HG03520 (cell line): Measurements from ENCODE around the gene DYRK2.

Experiments
- ATAC-seq: cut with Tn5 transposase; IDR thresholded peaks from one replicate; pipeline ENCODE4 v1.9.1; 2021; ENCODE audit warnings: mild to moderate bottlenecking, moderate library complexity; ENCODE audit not compliant: unreplicated experiment

DYRK2 gene

DNA sequence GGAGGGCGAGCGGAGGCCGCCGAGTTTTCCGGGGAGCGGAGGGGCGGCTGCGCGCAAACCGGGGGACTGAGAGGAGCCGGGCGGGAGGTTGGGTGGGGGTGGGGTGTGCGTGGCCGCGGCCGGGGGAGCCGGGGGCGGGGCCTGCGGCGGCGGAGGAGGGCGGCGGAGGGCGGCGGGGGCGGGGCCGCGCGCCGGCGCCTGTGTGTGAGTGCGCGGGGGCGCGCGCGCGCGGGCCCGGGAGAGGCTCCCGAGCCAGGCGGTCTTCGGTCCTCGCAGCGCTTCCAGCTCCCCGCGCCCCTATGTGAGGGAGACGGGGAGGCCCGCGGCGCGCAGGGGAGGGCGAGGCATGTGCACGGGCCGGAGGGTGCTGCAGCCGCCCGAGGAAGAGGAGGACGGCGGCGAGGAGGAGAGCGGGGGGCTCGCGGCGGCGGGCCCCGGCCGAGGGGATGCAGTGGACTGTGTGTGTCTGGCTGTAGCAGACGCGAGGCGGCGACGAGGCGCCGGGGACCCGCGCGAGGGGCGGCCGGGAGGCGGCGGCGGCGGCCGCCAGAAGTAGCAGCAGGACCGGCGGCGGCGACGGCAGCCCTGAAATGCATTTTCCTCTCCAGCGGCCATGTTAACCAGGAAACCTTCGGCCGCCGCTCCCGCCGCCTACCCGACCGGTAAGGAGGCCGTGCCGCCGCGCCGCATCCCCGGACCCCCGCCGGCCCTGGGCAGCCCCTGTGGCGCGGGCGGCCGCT lies at the start of gene DYRK2:
Gene DYRK2, plus strand, starts transcription at position 225 of the 740 bp plus-strand sequence. Its CDS starts 389 bp downstream, at position 614.
- peak; percentile 33 for ATAC-seq

DNA sequence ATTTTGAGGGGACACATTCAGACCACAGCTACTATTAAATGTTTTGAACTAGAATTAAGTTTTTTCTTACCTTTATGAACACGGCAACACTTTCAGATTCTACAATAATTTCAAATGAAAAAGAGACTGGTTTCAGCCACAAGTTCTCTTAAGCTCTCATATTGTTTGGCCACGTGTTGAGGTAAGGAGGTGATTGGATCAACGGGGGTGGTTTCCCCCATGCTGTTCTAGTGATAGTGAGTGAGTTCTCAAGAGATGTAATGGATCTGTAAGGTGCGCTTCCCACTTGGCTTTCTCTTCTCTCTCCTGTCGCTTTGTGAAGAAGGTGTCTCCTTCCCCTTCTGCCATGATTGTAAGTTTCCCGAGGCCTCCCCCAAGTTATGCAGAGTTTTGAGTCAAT lies 48.9 kb upstream of the DYRK2 start:
- no peak for ATAC-seq

DNA sequence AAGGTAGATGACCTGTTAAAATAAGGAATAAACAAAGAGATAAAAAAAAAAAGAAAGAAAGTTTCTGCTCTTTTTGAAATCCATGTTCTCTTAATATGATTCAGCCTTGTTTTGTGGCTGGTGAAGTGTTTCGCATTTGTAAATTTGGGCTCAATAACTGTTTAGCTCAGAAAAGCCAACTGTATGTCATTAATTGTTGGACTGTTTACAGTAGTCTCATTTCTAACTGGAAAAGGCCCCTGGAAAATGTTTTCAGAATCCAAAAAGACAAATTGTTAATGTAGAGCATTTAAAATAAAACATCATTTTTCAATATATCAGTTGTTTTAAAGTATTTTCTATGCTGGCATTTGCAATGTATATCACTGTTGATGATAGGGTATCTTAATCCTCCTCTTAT lies 47.4 kb upstream of the DYRK2 start:
- ATAC-seq, result no peak

DNA sequence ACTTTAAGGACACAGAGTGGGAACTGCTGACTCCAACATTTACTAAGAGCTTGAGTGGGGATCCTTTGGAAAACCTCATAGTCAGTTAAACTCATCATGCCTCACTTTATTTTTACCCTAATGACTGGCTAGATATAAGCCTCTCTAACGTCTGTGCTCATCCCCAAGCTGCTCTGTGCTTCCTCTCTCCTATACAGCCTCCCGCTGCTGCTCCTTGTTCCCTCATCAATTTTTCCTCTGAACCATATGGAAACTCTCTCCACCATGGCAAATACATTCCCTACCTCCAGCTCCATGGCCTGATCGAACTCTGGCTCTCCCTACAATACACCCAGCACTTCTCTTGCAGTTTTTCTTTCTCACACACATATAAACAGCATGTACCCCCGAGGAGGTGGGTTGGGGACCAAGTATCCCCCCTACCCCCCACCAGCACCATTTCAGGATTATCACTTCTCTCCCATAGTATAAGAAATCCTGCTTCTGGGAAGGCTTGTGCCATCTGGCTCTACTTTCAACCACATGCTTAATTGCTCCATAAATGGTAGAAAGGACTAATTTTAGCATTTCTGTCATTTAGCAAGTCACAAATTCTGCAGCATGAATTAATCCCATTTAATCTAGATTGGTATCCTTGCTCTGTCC lies 39.2 kb upstream of the DYRK2 start:
- no peak for ATAC-seq

DNA sequence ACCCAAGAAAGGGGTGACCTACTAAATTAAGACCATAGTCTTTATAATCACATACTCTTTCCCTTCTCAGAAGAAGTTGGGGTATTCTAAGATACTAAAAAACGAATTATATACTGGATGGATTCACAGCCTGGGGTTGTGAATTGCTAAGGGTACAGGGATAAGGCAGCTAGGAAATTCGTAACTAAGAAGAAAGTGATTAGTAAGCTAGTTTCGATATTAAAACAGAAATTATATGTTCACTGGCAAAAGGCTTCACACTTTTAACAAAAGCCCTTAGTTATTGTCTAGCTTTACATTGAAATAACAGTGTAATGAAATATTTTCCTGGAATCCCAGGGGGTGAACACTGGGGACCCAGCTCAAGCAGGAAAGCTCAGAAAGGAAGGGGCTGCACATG lies 35.5 kb upstream of the DYRK2 start:
- no peak for ATAC-seq

DNA sequence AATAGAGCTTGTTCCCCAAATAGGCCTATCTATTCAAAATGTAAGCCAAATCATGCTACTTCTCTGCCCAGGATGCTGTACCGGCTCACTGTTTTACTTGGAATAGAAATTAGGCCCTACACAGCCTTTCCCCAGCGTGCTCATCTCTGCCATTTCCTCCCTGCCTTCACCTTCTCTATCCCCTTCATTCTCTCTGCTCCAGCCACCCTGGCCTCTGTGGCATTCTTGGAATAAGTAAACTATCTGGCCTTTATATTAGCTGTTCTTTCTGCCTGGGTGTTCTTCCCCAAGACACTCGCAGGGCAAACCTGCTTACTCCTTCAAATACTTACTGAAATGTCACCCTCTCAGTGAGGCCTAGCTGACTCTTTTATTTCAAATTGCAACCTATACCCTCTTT lies 30.9 kb upstream of the DYRK2 start:
- no peak for ATAC-seq

DNA sequence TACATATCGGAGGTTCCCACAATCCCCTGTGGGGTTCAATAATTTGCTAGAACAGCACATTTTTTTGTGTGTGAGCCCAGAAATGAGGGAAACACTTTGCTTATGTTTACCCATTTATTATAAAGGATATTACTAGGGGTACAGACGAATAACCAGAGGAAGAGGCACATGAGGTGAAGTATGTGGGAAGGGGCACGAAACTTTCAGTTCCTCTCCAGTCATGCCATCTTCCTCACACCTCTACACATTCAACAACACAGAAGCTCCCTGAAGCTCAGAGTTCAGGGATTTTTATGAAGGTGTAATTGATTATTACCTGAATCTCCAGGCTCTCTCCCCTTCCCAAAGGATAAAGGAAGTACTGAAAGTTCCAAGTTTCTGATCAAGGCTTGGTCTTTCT lies 30.2 kb upstream of the DYRK2 start:
- ATAC-seq, result no peak

DNA sequence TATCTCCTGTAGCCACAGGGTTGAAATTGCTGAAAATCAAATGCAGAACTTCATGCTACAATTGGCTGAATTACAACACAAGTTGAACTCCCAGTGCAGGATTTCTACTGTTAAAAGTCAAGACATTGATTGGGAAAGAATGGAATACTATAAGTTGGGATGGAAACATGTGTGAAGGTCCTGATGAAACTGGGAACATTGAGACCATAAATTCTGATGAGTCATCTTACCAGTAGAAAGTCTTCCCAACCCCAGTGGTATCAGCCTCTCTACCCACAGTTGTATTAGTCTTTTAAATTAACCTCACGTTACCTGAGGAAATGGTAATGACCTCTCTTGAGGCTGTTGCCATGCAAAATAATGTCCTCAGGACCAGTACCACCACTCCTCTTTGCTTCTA lies 27.4 kb upstream of the DYRK2 start:
- ATAC-seq, result no peak

DNA sequence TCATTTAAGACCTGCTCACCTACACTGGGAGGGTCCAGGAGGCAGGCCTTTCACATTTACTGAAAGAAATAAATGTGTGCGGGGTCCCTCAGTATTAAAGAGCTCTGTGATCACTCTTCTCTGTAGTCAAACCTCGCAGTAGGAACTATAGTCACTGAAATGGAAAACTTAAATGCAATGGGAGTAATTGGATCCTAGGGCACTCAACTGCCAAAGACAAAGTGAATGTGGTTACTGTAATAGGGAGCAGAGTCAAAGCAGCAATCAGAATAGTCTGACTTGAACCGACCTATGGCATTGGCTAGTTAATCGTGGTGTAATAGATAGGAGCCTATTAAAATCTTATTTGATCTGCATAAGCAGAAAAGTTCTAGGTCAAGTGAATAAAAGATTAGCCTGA lies 26.6 kb upstream of the DYRK2 start:
- no peak for ATAC-seq

DNA sequence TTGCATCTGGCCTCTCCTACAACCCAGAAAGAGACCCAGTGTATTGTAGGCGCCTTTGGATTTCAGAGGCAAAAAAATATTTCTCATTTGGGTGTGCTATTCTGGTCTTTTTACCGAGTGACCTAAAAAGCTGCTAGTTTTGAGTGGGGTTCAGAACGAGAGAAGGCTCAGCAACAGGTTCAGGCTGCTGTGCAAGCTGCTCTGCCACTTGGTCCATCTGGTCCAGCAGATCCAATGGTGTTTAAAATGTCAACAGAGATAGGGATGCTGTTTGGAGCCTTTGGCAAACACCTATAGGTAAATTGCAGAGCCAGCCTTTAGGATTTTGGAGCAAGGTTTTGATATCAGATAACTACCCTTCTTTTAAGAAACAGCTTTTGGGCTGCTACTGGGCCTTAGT lies 25.3 kb upstream of the DYRK2 start:
- no peak for ATAC-seq

DNA sequence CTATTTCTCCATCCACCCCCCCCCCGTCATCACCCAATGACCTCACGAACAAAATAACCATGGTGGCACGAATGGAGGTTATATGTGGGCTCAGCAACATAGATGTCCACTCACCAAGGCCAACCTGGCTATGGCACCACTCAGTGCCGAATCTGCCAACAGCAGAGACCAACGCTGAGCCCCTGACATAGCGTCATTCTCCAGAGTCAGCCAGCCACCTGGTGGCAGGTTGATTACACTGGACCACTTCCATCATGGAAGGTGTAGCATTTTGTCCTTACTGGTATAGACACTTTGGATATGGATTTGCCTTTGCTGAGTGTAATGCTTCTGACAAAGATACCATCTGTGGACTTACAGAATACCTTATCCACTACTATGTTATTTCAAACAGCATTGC lies 24.2 kb upstream of the DYRK2 start:
- ATAC-seq, result no peak

DNA sequence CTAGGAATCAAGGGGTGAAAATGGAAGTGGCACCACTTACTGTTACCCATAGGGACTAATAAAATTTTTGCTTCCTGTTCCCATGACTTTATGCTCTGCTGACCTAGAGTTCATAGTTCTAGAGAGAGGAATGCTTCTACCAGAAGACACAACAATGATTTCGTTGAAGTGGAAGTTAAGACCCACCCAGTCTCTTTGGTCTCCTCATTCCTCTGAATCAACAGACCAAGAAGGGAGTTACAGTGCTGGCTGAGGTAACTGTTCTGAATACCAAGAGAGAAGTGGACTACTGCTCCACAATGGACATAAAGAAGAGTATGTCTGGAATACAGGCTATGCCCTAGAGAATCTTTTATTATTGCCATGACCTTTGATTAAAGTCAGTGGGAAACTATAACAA lies 23.5 kb upstream of the DYRK2 start:
- no peak for ATAC-seq

DNA sequence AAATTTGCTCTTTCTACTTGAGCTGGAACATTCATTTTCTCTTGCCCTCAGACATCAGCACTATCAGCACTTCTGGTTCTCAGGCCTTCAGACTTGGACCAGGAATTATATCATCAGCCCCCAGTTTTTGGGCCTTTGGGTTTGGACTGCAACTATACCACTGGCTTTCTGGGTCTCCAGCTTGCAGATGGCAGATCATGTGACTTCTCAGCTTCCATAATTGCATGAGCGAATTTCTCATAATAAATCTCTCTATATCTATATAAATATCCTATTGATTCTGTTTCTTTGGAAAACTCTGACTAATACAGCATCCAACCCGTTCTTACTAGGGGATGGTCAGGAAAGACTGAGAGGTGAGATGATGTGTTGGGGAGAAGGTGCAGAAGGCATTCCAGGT lies 22.4 kb upstream of the DYRK2 start:
- ATAC-seq, result no peak

DNA sequence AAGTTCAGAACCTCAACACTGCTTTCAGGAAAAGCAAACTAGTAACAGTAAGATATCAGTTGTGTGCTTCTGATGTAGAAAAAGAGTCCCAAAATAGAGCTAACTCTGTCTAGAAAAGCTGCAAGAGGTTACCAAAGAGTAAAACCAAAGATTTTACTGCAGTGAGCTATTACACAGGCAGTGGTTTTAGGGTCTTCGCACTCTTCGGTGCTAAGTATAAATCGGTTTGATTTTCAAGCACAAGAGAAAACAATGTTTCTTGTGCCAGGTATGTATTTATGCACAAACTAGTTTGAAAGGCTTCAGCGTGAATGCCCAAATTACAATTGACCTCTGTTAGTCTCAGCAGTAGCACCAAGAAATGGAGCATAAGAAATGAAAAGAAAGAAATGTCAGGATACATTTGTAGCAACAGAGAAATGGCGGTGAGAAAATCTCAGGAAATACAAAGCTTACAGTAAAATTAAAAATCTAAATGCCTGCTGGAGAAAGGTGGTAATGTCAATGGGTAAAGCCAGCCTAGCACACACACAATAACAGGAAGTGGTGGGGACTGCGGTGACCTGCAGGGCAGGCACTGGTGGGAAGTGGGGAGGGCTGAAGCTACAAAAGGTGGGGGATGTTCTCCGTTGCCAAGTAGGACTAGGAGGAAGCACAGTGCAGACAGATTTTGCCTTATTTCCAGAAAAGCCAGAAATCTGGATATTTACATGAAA lies 18.0 kb upstream of the DYRK2 start:
- ATAC-seq, result peak; percentile 98

DNA sequence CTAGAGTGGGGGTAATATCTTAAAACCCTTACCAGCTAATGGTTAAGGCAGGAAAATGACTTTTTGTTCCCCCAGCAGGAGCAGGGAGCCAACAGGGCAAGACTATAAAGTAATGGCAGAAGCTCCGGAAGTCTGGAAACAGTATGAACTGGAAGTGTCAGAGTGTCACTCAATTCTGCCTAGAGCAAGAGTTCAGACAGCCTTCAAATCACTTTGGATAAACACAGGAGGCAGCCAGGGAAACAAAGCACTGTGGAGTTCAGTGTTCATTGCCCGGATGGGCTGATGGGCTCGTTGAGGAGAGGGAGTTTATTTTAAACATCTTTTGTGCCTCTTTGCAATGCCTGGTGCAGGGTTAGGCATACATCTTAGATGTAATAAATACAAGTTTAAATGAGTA lies 16.5 kb upstream of the DYRK2 start:
- ATAC-seq, result no peak

DNA sequence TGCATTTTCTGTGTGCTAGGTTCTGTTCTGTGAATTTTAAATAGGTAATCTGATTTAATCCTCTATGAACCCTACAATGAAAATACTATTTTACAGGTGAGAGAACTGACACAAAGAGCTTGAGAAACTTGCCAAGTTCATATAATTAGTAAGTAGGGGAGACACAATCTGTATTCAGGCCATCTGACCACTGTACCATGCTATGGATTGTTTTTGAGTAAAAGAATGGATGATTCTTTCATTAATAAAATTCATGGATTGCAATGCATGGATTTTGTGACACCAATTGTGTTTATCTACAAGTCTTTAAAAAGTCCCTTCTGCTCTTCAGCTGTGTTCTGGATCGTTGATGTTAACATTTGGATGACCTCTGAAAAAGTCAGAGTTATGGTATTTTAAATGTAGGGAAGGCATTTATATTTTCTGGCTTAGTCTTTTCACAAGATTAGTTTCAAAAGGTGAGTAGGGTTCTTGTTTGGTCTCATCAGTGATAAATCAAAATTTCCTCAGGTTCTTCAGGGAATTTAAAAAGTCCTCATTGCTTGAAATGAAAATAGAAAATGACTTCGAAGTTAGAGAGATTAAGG lies 15.4 kb upstream of the DYRK2 start:
- ATAC-seq, result no peak

DNA sequence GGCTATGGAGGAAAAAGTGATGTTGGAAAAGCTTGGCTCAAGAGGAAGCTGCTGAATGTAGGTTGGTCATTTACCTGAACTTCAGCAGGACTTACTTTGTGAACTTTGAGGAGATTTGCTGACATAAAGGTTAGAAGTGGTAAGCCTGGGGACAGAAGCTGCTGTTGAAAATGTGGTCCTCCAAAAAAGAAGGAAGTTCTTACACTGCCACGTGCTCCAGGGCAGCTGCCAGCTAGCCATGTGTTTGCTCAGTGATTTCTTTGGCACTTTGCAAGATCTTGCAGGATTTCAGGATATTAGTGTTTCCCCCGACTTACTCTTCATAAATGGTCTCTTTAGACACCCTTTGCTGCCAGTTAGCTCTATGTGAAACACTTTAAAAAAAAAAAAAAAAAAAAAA lies 14.8 kb upstream of the DYRK2 start:
- ATAC-seq, result no peak

DNA sequence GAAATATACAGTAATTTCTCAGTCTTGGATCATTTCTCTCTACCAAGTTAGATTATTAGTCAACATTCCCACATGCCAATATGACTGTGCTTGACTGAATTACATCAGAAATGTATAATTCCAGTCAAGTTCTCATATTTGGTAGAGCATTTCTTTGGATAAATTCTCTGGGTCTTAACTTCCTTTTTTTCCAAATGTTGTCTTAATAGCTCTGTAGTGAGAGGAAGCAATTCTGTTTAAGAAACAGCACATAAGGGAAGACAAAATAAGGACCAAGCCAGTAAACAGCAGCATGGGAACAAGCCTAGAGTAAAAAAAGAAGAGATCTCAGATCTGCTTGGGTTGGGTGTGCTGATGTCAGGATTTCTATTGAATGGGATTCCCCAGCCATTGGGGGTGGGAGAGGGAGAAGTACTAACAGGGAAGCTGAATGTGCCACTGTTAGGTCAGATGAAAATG lies 14.2 kb upstream of the DYRK2 start:
- no peak for ATAC-seq

DNA sequence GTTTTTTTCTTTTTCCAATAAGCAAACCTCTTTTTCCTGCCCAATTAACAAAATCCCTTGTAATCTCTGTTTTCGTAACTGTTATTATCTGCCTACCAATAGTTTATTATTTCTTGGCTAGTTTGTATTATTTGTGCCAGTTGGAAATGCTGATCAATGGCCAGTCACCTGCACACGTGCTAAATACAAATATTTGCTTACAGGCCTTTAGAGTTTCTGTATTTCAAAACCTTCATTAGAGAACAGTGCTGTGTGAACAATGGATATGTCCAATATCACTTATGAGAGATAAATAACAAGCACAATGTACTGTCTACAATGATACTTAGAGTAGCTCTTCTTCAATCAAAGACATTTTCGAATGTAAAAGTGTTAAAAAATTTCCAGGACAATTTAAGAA lies 10.8 kb upstream of the DYRK2 start:
- no peak for ATAC-seq

DNA sequence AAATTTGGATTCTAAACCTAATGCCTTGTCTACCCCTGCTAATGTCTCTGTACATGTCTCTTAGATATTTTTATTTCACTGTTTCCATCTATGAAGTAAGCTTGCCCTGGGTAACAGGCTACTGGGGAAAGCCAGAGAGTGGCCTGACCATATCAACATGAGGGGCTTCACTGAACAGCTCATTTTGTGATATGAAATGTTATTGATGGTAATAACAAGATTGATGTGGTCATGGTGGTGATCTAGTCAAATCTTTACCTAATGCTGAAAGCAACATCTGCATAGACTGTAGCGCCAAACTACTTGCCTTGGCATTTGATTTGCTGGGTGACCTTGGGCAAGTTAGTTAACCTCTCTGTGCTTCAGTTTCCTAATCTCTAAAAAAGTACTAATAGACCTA lies 9.9 kb upstream of the DYRK2 start:
- ATAC-seq, result no peak

DNA sequence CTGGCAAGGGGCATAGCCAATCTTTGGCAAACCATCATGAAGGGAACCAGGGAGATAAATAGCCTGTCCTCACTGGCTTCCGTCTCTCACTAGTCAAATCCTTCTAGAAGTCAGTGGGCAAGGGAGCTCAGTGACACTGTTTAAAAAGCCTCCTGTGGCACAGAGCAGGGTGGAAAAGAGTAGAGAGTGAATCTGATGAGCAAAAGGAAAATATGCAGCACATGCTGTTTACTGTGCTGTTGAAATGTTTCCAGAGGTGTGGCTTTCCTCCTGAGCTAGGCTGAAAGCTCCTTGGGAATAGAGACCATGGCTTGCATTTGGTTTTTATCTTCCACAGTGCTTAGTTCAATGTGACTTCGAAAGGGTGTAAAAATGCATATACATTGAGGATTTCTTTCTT lies 7.7 kb upstream of the DYRK2 start:
- no peak for ATAC-seq

DNA sequence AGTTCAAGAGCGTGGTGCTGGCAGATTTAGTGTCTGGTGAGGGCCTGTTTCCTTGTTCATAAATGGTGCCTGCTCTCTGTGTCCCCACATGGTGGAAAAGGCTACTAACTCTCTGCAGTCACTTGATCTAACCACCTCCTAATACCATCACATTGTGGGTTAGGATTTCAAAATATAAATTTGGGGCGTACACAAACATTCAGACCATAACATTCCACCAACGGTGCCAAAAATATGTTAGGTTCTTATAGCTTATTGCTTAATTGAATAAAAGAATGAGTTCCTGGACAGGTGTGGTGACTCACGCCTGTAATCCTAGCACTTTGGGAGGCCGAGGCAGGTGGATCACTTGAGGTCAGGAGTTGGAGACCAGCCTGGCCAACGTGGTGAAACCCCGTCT lies 3.4 kb upstream of the DYRK2 start:
- no peak for ATAC-seq
